HepG2 (cell line): ENCODE results near the gene MRPS31. TPM values are rescaled to one million over a fixed set of nuclear protein-coding genes. Genes with fewer than 3 reads are reported as not detected.

Source experiments
- DNMT1 ChIP-seq: sonication (generic); formaldehyde crosslinking; IDR thresholded peaks from 2 replicates; pipeline ENCODE4 v1.5.1; 2020; ENCODE audit warnings: mild to moderate bottlenecking, missing genetic modification reagents
- FOXK2 ChIP-seq: fragments of 450-650 bp; IDR thresholded peaks from 2 replicates; pipeline ENCODE4 v1.6.1; 2016
- FOXM1 ChIP-seq: sonication (generic); formaldehyde crosslinking; IDR thresholded peaks from 2 replicates; pipeline ENCODE4 v1.5.0; 2020; ENCODE audit warnings: missing genetic modification reagents
- FOXO4 ChIP-seq: sonication (generic); formaldehyde crosslinking; conservative IDR thresholded peaks from 2 replicates; pipeline ENCODE4 v1.8.1; 2023; ENCODE audit warnings: missing genetic modification reagents
- NCOR1 ChIP-seq: fragments of 200-600 bp; sonication (generic); IDR thresholded peaks from 2 replicates; pipeline ENCODE4 v1.7.0; 2017; ENCODE audit warnings: antibody characterized with exemption, low read length, borderline replicate concordance
- SIN3B ChIP-seq: fragments of 150-350 bp; IDR thresholded peaks from 2 replicates; pipeline ENCODE4 v1.6.1; 2014; ENCODE audit warnings: low read length
- UBTF ChIP-seq: sonication (generic); formaldehyde crosslinking; IDR thresholded peaks from 2 replicates; pipeline ENCODE4 v1.4.0; 2020; ENCODE audit warnings: mild to moderate bottlenecking, missing genetic modification reagents
- ZBTB44 ChIP-seq: sonication (generic); formaldehyde crosslinking; IDR thresholded peaks from 2 replicates; pipeline ENCODE4 v1.4.0; 2020; ENCODE audit warnings: missing genetic modification reagents
- ZNF124 ChIP-seq: sonication (generic); formaldehyde crosslinking; IDR thresholded peaks from 2 replicates; pipeline ENCODE4 v1.4.0; 2020; ENCODE audit warnings: missing genetic modification reagents
- ZNF136 ChIP-seq: sonication (generic); formaldehyde crosslinking; IDR thresholded peaks from 2 replicates; pipeline ENCODE4 v1.8.1; 2022; ENCODE audit warnings: low read depth, mild to moderate bottlenecking, moderate library complexity, missing genetic modification reagents
- ZNF235 ChIP-seq: sonication (generic); formaldehyde crosslinking; IDR thresholded peaks from 2 replicates; pipeline ENCODE4 v1.8.1; 2023; ENCODE audit warnings: mild to moderate bottlenecking, missing genetic modification reagents, borderline replicate concordance
- ZNF446 ChIP-seq: sonication (generic); formaldehyde crosslinking; IDR thresholded peaks from 2 replicates; pipeline ENCODE4 v1.5.0; 2020; ENCODE audit warnings: mild to moderate bottlenecking, missing genetic modification reagents
- ZNF558 ChIP-seq: sonication (generic); formaldehyde crosslinking; IDR thresholded peaks from 2 replicates; pipeline ENCODE4 v1.9.0; 2022; ENCODE audit warnings: mild to moderate bottlenecking, missing genetic modification reagents, borderline replicate concordance
- ZNF570 ChIP-seq: sonication (generic); formaldehyde crosslinking; IDR thresholded peaks from 2 replicates; pipeline ENCODE4 v1.4.0; 2020; ENCODE audit warnings: mild to moderate bottlenecking, missing genetic modification reagents, borderline replicate concordance
- ZNF652 ChIP-seq: IDR thresholded peaks from 2 replicates; pipeline ENCODE4 v1.6.1; 2016; ENCODE audit warnings: low read depth, borderline replicate concordance
- ZSCAN5A ChIP-seq: sonication (generic); formaldehyde crosslinking; IDR thresholded peaks from 2 replicates; pipeline ENCODE4 v1.8.0; 2022; ENCODE audit warnings: mild to moderate bottlenecking, missing genetic modification reagents, borderline replicate concordance
- polyA plus RNA-seq, 8 experiments: library from polyadenylated mRNA; depleted of rRNA in 3 of 8; stranded (reverse) in 7 of 8; unstranded in 1 of 8; fragments of >200 nt; fragmentation: Illumina TruSeq in 4 of 8; extraction: Trizol in 4 of 8; gene quantifications; 2 replicates each; pipeline versions ENCODE4 v1.2.1 to v1.2.3, GENCODE V29; 2011 to 2016; ENCODE audit warnings: low read depth in 4 of 8, missing spikeins in 1 of 8, mixed read lengths in 1 of 8; ENCODE audit not compliant: insufficient read depth in 1 of 8
- total RNA-seq, 5 experiments: library from RNA; depleted of rRNA; stranded (reverse); fragments of >200 nt; fragmentation: Illumina TruSeq; extraction: Trizol; gene quantifications; 2 replicates each; pipeline ENCODE4 v1.2.3, GENCODE V29; 2016; ENCODE audit warnings: low read depth in 1 of 5

The MRPS31 gene
- total and polyA plus RNA-seq, 2 of the 13 experiments (the other 11 are each of a cell fraction or from before 2014, with no cell fraction given) = 23.7 to 34.1 TPM

GRCh38 chr13:40770934-40771618 is at the start of gene MRPS31 (continued):
- TF ChIP-seq UBTF (CRISPR knock-in tag) (peak; percentile 92), ZNF235 (CRISPR knock-in tag) (0 out of 2 replicates have a peak, but pooled peaks have one; percentile 54), ZNF136 (no peak), ZBTB44 (CRISPR knock-in tag) (0 out of 2 replicates have a peak, but pooled peaks have one; percentile 82), FOXO4 (CRISPR knock-in tag) (no peak), ZNF558 (CRISPR knock-in tag) (0 out of 2 replicates have a peak, but pooled peaks have one; percentile 31), ZNF652 (CRISPR knock-in tag) (peak; percentile 80; the same call in 1 of the 2 replicates), ZNF570 (no peak), FOXK2 (peak; percentile 68), FOXM1 (peak; percentile 37; the same call in 1 of the 2 replicates), DNMT1 (CRISPR knock-in tag) (no peak), SIN3B (peak; percentile 95), NCOR1 (peak; percentile 61; the same call in 1 of the 2 replicates), ZNF124 (CRISPR knock-in tag) (no peak; the same call in 1 of the 2 replicates), ZSCAN5A (CRISPR knock-in tag) (peak; percentile 87; the same call in 1 of the 2 replicates), ZNF446 (CRISPR knock-in tag) (no peak)
